Superior temporal gyrus (tissue), 1 donor: ENCODE results near the gene STK32C.

Experiments
- DNase-seq: peaks from one replicate; pipeline ENCODE4 v3.0.0-alpha.2; 2016; ENCODE audit errors: extremely low spot score

STK32C gene

DNA sequence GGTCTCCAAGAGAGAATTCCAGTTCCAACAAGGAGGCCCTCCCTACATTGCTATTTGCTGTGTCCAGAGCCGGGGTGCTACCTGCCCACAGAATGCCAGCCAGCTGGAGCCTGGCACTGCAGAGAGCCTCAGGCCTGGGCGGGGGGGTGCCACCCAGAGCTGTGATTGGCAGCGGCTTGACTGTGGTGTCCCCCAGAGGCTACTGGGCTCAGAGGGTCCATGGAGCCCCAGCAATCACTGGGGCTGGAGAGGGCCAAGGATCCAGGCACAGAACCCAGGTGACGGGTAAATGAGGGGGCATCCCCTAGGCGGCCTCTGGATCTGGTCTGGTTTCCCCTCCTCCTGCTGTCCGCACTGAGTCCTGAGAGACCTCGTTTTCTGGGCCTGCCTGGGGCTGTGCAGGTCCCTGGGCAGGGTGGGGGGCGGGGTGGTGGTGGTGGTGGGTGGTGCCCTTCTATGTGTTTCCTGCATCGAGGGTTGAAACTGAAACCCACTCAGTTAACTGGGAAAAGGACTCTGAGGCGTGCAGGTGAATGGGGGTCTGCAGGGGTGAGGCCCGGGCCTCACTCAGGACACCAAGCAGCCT, 108.4 kb downstream of the STK32C start:
- no peak for DNase-seq

DNA sequence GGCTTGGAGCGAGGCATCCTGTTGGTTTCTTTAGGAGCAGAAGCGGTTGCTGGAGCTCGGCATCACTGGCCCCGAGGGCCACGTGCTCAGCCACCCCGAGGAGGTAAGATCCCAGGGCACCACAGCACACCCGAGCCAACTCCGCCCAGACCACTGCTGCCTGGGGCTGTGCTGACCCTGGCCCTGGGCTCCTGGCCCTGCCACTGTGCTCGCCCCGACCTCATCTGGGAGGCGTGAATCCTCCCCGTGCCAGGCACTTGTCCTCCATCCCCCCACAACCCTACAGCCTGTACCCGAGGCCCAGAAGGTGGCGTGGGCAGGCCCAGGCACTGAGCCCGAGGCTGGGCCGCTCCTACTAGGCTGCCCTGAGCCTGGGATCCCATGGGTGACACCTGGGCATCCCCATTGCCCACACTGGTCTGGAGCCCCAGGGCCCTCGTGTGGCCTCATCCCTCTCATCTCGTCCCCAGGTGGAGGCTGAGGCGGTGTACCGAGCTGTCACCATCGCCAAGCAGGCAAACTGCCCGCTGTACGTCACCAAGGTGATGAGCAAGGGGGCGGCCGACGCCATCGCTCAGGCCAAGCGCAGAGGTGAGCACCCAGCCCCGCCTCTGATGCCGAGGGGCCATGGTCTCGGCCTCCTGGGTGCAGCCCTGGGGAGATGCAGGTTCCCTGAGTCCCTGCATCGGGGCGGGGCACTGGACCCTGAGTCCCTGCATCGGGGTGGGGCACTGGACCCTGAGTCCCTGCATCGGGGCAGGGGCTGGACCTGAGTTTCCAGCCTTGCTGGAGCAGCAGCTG, 109.2 kb downstream of the STK32C start:
- DNase-seq = no peak

- DNase-seq = no peak
Measured at GRCh38 chr10:132198068-132198370, 109.7 kb downstream of the STK32C start.

DNA sequence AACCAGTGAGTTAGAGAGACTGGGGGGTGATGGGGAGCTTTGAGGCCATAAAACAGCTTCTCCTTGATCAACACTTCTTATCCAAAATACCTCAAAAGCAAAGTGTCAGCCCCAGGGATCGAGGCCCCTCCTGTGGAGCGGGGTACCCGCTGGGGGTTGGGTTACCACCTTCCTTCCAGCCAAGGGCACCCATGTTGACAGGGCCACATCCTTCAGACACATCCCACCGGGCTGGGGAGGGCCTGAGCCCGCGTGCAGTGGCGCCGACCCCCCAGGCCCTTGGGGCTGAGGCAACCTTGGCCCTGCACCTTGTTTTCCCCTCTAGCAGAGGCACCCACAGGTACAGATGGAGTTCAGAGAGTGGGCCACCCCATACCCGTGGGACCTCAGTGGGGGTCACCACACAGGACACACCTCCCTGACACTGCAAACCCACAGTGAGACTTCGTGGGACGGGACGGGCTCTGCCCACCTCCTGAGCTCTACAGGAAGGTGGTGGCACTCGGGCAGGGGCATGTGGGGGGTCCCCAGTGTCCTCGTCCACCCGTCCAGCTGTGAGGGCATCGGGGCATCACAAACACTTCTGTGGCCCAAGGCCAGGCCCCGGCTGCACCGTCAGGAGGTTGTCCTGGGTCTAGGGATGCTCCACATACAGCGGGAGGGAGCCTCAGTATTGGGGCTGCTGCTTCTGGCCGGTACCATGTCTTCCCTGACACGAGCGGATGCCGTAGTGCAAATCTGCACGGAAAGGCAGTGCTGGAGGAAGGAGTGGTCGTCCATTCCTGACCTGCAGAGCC, 110.3 kb downstream of the STK32C start:
- DNase-seq = no peak

- no peak for DNase-seq
Measured at GRCh38 chr10:132196178-132197113, 111.3 kb downstream of the STK32C start.

DNA sequence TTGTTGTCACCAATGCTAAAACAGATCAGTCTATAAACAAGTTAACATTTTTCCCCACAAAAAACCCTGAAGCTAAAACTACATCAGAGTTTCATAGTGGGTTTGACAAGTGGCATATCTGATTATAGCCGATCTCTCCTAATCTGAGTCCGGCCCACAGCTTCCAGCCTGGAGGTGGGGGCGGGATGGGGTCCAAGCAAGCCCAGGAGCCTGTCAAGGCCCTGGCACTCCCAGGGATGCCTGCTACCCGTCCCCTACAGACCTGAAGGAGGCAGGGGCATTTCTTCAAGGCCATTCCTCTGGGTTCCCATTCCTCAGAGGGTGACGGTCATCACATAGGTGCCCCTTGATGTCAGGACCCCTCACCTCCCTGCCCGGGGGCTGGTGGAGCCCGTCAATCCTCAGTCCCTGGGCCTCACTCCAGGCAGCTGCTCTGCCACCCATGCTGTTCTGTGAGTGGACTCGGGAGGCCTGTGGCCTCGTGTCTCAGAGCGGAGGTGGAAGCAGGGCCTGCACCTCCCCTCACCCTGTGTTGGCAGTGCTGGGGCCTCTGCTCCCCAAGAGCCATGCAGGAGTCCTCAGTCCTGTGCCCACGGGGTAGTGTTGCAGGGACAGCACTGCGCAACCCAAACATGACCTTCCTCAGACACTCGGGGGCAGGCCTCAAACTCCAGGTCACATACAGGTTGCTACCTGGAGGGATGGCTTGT, 112.2 kb downstream of the STK32C start:
- no peak for DNase-seq

GRCh38 chr10:132194726-132195125, 113.0 kb downstream of the STK32C start:
- DNase-seq = no peak

DNA sequence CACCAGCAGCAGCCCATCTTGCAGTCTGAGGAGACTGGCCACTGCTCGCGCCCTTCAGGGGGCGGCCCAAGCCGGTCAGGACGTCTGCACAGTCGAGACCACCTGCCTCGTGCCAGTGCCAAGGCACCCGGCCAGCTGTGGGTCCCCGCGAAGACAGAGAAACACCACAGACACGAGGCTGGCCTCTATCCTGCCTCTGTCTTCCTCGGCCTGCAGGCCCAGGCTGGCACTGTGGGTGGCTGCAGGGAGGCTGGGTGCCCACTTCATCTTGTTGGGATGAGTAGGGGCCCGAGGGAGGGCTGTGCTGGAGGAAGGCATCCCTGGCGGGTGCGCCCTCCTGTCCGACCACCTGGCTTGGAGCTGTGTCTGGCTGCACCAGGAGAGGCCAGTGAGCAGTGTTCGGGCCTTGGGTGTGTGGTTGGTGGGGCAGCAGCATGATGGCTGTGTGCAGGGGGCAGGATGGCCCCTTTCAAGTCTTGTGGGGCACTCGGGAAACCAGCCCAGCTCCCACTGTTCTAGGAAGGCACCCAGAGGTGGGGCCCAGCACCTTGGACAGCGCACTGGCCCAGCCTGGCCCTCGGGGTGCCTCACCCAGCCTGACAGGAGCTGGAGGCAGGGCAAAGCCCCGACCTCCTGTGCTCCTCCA, 113.7 kb downstream of the STK32C start:
- DNase-seq = no peak

GRCh38 chr10:132192991-132193665, 114.6 kb downstream of the STK32C start:
- DNase-seq = no peak

GRCh38 chr10:132192076-132192975, 115.4 kb downstream of the STK32C start:
- DNase-seq = no peak

DNA sequence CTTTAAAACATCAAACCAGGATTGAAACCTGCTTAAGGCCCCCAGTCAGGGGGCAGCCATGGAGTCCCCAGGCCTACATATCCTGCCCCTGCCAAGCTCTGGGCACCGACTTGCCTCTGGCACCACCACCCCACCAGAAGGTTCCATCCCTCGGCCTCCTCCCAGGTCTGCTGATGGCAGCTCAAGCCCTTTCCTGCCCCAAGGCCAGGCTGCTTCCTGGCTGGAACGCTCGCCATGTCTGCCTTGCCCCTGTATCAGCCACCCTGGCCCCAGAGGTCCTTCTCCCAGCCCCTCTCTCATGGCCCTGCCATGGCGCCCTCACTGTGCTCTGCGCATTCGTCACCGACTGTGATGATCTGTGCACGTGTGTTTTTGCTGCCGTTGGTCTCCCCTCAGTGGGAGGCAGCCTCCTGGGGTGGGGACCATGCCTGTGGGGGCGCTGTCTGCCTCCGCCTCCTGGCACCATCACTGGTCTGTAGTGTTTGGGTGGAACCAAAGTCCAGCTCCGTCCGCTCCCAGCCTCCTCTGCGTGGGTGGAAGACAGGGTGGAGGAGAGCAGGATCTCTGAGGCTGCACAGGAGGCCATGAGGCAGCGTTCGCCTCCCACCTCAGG, 117.8 kb downstream of the STK32C start:
- DNase-seq = no peak

GRCh38 chr10:132189016-132189415, 118.7 kb downstream of the STK32C start:
- DNase-seq = no peak

- DNase-seq = no peak
Measured at GRCh38 chr10:132188331-132188730, 119.4 kb downstream of the STK32C start.

- DNase-seq = no peak
Measured at GRCh38 chr10:132187430-132188138, 120.2 kb downstream of the STK32C start.

DNA sequence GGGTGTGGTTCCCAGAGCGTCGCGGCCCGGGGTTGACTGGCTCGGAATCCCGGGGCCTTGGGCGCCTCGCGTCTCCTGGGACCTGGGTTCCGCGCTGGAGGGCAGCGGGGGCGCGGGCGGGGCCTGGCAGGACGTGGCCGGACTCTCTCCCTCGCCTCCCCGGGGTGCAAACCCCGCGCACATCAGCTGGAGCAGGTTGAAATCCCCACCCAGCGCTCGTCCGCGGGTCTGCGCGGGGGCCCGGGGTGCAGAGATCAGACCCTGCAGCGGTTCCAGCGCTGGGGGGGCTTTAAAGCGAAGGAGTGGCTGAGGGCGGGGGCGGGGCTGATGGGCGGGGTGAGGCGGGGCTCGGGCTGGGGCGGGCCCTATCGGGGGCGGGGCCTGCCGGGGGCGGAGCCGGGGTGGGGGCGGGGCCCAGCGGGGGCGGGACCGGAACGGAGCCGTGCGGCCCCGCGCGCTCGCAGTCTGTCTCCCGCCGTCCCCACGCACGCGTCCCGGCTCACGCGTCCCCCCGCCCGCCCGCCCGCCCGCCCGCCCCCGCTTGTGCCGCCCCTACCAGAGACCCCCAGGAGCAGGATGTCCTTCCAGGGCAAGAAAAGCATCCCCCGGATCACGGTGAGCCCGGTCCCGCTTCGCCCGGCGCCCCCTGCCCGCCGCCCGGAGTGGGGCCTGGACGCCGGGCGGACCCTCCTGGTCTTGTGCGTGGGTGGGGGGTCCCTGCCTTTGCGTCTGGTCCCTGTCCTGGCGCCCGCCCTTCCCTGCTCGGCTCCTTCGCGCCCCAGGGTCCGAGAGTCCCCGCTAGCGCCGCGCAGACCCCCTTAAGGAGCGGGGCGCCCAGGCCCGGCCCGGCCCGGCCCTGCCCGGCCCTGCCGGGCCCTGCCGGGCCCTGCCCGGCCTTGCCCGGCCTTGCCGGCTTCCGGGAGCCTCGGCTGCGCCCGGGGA, 121.0 kb downstream of the STK32C start, which contains the start of gene DPYSL4:
Gene DPYSL4, plus strand, starts transcription at position 461 of the 942 bp plus-strand sequence. Its CDS starts 116 bp downstream, at position 577.
- no peak for DNase-seq
